ENCODE measurements around the gene MEF2A.

DNA sequence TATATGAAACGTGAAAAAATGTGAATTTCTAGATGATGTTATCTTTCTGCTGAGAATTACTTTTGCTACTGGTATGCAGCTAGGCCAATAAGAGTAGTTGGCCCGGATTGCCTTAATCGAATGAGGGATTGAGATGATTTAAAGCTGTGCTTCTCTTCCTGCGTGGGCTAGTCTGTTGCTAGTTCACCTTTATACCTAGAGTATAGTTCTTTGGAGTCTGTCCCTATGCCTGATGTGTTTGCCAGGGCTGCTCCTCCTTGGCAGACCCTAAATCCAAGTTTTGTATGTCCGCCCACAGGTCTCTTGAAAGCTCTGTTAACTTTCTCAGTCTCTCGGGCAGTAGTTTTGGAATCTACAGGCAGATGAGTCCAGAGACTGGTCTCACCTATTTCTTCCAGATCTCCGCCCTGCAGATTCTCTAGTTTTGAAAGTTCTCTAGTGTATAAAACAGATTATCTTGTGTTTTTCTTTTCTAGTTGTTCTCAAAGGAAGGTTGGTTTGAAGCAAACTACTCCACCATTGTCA lies 64.9 kb downstream of the MEF2A start:
- TF ChIP-seq CTCF (IDR thresholded peaks at IDR 0.05) (no peak), EZH2 (IDR thresholded peaks at IDR 0.05) (no peak), EZH2phosphoT487 (IDR thresholded peaks at IDR 0.05) (no peak)
